Measurements from ENCODE around the gene UTP14C. TPM values are rescaled to one million over a fixed set of nuclear protein-coding genes. Genes with fewer than 3 reads are reported as not detected.

Gene UTP14C
- total RNA-seq, 1 donor from 2014 or later: 9.1 TPM

DNA sequence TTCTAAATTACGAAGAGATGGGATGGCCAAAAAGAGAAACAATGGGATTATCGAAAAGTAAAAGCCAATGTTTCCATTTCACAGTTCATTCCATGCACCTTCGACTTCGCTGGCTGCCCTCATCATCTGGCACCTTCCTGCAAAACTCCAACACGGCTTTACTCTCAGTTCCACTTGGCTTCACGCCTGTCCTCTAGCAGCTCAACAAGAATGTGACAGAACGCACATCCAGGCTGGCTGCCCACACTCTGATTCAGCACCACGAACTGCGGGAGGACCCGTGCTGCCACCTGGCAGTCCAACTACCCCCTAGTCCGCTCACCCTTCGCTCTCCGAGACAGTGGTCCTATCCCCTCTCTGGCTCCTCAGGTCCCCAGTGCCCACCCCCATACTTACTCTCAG lies 25.0 kb upstream of the UTP14C start:
- ATAC-seq (ENCODE audit: poor library complexity) (peak; percentile 87), DNase-seq (peak; percentile 80)
- intact Hi-C loops (cut with DNase I): loop anchor here (5.0 kb wide), 1 partner anchor 128 kb away; the partner anchor contains the start of gene NEK5

DNA sequence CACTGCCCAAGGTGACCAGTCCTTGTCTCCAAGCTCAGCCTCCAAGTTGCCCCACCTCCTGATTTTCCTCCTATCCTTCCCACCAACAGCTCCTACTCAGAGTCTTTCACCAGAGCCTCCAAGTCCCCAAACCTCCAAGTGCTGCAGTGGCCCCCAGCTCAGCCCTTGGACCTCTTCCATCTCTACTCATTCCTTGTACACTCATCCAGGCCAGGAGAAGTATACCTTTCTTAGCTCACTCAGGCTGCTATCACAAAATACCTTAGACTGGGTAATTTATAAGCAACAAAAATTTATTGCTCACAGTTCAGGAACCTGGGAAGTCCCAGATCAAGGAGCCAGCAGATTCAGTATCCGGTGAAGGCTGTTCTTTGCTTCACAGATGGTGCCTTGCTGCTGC lies 24.6 kb upstream of the UTP14C start:
- ATAC-seq (ENCODE audit: poor library complexity) (no peak), DNase-seq (no peak)
- intact Hi-C loops (cut with DNase I): loop anchor here (5.0 kb wide), 1 partner anchor 127 kb away; the partner anchor contains the start of gene NEK5

DNA sequence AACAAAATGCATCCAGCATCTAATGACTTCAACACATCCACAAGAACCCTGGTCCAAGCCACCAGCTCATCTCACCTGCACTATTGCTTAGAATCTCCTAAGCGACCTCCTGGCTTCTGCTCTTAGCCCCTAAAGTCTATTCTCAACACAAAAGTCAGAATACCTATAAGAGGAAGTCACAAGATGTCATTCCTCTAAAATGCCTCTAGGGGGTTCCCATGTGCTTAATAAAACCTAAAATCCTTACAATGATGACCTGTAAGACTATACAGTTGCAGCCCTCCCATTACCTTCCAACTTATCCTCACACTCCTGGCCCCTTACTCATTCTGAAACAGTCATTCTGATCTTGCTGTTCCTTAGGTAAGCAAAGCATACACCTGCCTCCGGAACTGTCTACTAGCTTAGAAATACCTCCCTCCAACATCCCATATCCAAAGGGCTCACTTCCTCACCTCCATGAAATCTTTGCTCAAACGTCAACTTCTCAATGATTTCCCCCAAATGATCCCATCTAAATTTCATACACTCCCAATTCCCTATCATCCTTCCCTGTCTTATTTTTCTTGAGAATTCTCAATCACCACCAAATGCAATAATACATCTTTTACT lies 23.3 kb upstream of the UTP14C start:
- DNase-seq: no peak
- intact Hi-C loops (cut with DNase I): no loop called here
- ATAC-seq (ENCODE audit: poor library complexity): peak; percentile 61

DNA sequence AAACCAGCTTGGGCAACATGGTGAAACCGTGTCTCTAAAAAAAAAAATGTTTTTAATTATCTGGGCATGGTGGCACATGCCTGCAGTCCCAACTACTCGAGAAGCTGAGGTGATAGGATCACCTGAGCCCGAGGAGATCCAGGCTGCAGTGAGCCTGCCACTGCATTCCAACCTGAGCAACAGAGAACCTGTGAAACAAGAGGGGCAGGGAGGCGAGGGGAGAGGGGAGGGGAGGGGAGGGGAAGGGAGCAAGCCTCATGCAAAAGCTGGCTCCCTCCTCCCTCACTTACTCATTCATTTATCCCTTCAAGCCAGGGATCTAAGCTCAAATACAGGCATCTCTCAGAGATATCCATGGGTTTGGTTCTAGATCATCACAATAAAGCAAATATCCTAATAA lies 22.1 kb upstream of the UTP14C start:
- ATAC-seq (ENCODE audit: poor library complexity): no peak
- DNase-seq: no peak
- intact Hi-C loops (cut with DNase I): no loop called here

DNA sequence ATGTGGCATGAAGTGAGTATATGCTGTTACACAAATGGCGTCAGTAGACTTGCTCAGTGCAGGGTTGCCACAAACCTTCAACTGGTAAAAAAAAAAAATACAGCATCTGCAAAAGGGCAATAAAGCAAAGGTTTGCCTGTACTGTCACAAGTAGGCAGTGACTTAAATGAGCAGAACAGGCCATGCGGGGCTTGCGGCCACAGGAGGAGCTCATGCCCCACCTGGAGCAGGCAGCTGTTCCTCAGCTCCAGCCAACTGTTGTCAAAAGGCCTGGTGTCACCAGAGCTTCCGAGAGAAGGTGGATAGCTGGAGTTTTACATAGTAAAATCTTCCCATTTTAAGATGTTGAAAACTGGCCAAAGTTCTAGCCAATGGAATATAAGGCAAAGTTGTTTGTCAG lies 20.9 kb upstream of the UTP14C start:
- DNase-seq: no peak
- ATAC-seq (ENCODE audit: poor library complexity): no peak
- intact Hi-C loops (cut with DNase I): no loop called here

DNA sequence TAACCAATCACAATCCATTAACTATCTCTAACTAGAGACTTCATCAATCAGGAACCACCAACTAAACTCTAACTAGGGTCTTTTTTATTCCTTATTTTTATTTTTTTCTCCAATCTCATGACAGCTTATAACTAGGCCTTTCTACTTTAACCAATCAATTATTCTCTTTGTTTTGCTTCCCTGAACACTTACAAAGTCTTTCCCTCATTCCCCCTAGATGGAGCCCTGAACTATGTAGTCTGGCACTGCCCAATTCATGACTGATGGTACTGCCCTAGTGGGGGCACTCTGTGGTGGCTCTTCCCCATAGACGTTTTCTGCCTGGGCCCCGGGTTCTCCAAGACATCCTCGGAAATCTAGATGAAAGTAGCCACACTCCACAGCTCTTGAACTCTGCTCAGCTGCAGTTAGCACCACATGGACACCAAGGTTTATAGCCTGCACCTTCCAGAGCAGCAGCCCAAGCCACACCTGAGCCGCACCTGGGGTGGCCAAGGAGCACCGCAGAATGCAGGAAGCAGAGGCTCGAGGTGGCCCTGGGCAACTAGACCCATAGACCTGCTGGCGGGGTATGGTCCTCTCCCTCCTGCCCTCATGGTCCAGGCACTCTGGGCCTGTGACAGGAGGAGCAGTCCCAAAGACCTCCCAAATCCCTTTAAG lies 19.9 kb upstream of the UTP14C start:
- intact Hi-C loops (cut with DNase I): no loop called here
- DNase-seq (no peak), ATAC-seq (ENCODE audit: poor library complexity) (no peak)

DNA sequence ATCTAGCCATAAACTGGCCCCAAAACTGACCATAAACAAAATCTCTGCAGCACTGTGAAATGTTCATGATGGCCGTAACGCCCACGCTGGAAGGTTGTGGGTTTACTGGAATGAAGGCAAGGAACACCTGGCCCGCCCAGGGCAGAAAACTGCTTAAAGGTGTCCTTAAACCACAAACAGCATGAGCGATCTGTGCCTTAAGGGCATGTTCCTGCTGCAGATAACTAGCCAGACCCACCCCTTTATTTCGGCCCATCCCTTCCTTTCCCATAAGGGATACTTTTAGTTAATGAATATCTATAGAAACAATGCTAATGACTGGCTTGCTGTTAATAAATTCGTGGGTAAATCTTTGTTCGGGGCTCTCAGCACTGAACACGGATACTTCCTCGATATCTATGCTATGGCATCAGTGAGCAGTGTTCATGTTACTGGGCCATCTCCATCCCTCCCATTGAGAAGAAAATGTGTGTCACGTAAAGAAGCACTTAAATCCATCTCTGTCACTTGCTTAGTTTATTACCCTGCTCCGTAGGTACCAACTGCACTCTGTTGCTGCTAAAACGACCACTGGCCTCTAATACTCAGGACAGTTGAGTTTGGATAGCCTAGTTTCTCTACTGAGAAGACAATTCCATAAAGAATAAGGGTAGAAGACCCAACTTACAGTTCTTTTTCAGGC lies 18.5 kb upstream of the UTP14C start:
- no peak for ATAC-seq (ENCODE audit: poor library complexity)
- intact Hi-C loops (cut with DNase I): no loop called here
- DNase-seq: no peak

DNA sequence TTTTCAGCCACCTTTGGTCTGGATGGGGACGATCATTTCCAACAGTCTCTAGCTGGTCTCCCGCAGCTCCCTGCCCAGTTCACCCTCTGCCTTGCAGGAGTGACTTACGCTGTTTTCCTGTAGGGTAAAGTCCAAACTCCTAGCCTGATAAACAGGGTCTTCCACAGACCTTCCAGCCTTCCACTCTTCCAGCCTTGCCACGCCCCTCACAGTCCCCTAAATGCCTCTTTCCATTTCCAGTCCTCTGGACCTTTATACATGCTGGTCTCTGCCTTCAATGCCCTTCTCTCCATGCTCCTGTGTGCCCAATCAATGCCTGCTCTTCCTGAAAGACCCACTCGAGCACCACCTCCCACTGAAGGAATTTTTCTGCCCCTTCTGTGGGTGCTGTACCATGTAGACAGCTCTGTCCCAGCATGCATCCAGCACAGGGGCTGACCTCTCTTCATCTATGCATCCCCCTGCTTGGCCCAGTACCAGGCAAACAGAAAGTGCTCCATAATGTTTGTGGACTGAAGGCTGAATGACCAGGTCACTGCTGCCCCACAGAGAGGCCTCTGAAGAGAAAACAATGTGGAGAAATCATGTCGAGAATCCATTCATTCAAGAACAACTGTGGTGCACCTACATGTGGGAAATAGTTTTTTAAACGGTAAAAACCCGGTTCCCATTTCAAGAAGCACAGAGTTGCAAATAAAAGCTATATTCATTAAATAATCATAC lies 17.8 kb upstream of the UTP14C start:
- intact Hi-C loops (cut with DNase I): no loop called here
- ATAC-seq (ENCODE audit: poor library complexity) (no peak), DNase-seq (no peak)

DNA sequence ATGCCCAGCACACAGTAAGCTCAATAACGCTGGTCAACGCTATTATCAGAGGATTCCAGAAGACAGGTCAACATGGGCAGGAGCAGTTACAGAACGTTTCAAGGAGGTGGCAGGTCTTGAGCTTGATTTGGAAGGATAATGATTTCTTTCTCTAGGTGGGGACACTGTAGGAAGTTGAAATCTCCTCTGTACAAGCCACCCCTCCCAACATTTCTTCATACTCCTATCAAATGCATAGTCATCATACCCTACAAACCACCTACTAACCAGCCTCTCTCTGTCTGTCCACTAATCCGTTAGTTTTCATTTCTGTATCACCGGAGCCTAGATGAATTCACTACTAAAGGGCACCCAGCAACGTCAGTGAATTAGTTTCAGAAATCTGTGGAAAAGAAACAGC lies 14.5 kb upstream of the UTP14C start:
- ATAC-seq (ENCODE audit: poor library complexity) (no peak), DNase-seq (no peak)
- intact Hi-C loops (cut with DNase I): no loop called here

DNA sequence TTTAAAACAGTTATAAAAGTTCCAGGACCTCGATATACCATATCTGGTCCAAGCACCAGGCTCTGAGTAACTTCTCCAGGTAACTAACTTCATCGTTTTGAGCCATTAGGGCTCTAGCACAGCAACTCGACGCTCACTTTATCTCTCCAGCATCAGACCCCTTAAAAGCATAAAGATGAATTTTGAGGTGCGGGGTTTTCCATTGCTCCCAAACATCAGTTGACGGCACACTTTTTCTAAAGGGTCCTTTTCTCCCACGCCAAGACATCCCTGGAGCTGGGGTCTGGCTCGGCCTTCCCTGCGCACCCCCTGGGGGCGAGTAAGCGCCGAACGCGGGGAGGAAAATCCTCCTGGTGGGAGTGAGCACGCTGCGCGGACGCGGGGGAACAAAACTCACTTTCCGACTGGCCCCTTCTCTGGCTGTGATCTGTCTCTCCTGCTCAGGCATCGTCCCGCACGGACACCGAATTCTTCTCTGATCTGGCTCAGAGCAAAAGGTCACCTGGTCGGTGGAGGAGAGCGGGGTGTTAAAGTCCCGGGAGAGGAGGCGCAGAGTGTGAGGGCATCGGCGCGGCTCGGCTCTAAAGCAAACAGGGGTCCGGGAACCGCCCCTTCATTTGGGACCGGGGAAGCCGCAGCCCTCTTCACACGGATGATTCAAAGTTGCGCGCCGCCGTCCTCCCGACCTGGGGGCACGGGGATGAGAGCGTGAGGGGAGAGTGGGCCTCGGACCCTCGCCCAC lies 13.4 kb upstream of the UTP14C start, which contains the start of gene ATP7B:
Gene ATP7B (minus strand): TSS at position 561 of the 742 bp plus-strand sequence. CDS start 113 bp downstream, at position 448.
- peak; percentile 47 for DNase-seq
- ATAC-seq (ENCODE audit: poor library complexity): peak; percentile 36
- intact Hi-C loops (cut with DNase I): no loop called here

DNA sequence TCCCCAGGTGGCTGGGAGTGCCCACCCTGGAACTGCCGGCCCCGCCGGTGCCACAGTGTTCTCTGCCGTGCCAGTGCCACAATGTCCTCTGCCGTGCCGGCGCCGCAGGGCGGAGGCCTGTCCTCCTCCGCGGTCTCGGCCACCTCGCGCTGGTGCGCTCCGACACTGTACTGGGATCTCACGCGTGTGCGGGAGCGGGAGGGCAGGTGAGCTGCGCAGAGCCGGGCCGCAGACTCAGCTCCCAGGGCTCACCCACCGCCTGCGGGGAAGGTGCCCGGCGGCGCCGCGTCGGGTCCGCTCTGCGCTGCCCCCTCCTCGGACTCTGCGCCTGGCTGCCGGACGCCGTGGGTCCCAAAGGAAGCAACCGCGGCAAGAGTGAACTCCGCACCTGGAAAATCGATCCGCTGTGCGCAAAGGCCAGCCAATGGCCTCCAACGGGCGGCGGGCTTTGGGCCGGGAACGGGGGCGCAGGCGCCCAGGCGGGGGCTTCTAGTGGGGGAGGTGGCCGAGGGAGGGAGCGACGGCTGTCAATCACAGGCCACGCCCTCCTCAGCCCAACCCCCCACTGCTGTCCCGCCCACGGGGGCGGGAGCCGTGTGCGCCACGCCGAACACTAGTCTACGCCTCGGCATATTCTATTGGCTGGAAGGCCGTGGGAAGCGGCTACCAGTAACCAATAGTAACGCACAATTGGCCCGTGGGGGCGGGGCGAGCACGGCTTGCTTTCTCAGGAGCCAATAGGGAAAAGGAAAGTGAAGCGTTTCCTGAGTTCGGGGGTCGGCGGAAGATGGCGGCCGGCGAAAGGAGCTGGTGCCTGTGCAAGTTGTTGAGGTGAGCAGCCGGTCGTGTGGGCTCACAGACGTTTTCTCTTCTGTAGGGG lies 12.6 kb upstream of the UTP14C start, which contains the start of gene ALG11:
Gene ALG11 (plus strand): TSS at position 767 of the 880 bp plus-strand sequence. CDS start 21 bp downstream, at position 788.
- intact Hi-C loops (cut with DNase I): no loop called here
- ATAC-seq (ENCODE audit: poor library complexity): peak; percentile 100
- DNase-seq: peak; percentile 100

DNA sequence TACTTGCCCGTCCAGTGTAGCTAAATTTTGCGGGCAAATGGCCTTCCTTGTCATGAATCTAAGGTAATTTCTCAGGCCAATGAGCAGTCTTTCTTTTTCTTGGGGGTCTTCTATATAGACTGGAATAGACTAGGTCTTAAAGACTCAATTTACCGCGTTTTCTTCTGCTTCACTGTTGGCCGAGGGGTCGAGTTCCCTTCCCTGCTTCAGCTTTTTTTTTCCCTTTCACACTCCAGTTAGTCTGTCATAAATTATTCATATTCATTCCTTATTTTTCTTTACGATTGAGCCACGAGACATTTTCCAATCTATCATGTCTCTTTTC lies 12.0 kb upstream of the UTP14C start:
- DNase-seq (no peak), ATAC-seq (ENCODE audit: poor library complexity) (no peak)
- intact Hi-C loops (cut with DNase I): no loop called here

DNA sequence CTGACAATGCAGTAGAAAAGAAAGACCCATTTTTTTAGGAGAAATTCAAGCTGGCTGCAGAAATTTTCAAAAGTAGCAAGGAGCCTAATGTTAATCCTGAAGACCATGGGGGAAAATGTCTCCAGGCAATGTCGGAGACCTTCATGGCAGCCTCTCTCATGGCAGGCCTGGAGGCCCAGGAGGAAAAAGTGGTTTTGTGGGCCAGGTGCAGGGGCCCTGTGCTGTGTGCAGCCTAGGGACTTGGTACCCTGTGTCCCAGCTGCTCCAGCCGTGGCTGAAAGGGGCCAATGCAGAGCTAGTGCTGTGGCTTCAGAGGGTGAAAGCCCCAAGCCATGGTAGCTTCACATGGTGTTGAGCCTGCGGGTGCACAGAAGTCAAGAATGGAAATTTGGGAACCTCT lies 8.2 kb upstream of the UTP14C start:
- no peak for DNase-seq
- intact Hi-C loops (cut with DNase I): no loop called here
- no peak for ATAC-seq (ENCODE audit: poor library complexity)

DNA sequence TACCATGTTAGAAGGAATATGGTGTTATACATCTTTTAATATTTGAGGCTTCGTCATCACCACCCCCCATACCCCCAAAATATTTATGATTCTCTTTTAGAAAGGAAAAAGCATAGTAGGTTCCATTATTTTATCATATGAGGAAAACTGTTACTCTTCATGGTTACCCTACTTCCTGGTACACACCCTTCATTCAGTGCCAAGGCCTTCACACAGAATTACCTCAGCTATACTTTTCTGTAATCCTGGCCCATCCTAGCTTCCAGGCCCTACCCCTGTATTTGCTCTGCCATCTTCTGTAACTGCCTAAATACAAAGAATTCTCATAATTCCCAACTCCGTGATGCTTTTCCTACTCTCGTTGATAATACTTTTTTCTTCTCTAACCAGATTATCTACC lies 4.3 kb upstream of the UTP14C start:
- DNase-seq: no peak
- intact Hi-C loops (cut with DNase I): no loop called here
- ATAC-seq (ENCODE audit: poor library complexity): no peak

DNA sequence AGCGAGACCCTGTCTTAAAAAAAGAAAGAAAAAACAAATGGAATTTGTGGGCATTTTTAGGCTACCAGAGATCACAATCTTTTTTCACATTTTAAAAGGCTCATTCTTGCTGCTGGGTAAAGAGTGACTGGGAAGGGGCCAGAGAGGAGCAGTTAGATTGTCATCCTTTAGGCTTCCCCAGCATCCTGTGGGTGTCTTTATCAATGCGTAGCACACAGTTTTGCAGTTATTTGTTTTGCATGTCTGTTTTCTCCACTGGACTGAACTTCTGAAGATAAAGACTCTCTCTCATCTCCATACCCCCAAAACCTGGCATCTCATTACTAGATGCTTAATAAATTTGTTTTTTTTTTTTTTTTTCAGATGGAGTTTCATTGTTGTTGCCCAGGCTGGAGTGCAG lies 2.1 kb upstream of the UTP14C start:
- intact Hi-C loops (cut with DNase I): no loop called here
- no peak for ATAC-seq (ENCODE audit: poor library complexity)

DNA sequence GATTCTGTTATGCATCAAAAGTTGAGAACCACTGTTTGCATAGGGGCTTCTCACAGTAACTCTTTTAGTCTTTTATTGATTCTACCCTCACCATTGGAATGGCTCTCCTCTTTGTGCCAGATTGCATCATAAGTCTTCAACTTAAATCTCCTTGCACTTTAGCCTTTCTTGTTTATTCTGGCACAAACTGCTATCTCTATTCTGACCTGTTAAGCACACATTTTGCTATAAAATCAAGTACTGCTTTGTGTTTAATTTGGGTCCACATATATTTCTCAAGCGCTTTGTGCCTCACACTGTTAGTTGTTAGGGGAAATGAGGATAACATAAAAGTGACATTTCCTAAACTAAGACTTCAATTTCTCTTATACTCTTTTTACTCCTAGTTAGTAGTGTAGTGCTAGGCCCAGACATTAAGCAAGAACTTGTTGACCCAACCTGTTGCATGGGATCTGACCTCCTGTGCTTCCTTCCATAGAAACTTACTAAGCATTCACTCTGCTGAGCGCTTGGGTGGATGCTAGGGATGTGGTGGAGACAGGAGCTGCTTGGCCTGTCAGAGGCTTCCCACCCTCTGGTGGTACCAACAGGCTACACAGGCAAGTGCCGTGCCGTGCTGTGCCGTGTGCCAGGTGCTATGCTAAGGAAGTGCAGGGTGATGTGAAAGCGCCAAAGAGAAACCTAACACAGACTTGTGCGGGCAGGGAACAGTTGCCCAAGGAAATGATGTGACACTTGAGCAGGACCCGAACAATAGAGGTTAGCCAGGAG lies 1.2 kb downstream of the UTP14C start:
- intact Hi-C loops (cut with DNase I): no loop called here
- DNase-seq (no peak), ATAC-seq (ENCODE audit: poor library complexity) (no peak)

More for the DNA sequence above, 2.1 kb upstream of the UTP14C start:
- no peak for DNase-seq

DNA sequence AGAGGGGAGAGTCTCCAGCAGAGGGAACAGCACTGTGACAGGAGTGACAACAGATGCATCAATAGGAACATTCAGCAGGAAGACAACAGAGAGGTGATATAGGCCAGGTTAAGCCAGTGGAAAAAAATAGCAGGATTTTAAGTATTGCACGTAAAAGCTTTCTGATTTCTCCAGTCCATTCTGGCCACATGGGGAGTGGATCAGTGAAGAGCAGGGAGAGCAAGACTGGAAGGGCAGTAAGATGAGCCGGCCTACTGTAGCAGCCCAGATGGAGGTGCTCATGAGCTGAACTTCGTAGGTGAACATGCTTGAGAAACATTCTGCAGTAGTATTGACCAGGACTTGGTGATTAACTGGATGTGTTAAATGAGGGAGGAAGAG lies 1.7 kb downstream of the UTP14C start:
- DNase-seq (no peak), ATAC-seq (ENCODE audit: poor library complexity) (no peak)
- intact Hi-C loops (cut with DNase I): no loop called here
